K562 (cell line): Measurements from ENCODE around the gene SPAG7. TPM values are rescaled to one million over a fixed set of nuclear protein-coding genes. Genes with fewer than 3 reads are reported as not detected.

Experiments
- ATAC-seq: fragments of 200-7000 bp; cut with Tn5 transposase; 3 replicates; pipeline ENCODE4 v1.9.1; 2020; ENCODE audit warnings: moderate library complexity
- BruUV-seq: library from RNA; stranded (reverse); fragments of 400-500 nt; replicated peaks from 2 replicates; lab custom pipeline; 2021; lab: Mats Ljungman, UMichigan
- CTCF ChIA-PET: fragments of 300-600 bp; formaldehyde crosslinking; extraction: SDS; loops from one replicate; lab custom pipeline; 2021; ENCODE audit warnings: low intra/inter-chr PET ratio; lab: Yijun Ruan, JAX
- POLR2A ChIA-PET: fragments of 300-600, 350-650 bp; sonication (Branson Sonifier 250); formaldehyde crosslinking; extraction: SDS; loops from one replicate; lab custom pipeline; 2021; ENCODE audit warnings: antibody characterized with exemption, inconsistent platforms; lab: Yijun Ruan, JAX
- DNase-seq, 4 experiments: peaks; one replicate each; pipeline versions ENCODE4 v3.0.0 to v3.0.0-alpha.2; 2011 to 2018; ENCODE audit warnings: low spot score in 3 of 4, mixed read lengths in 3 of 4; ENCODE audit errors: extremely low read depth in 1 of 4
- FAIRE-seq: peaks from 2 replicates; lab custom pipeline; 2011; peaks lifted over from hg19 to GRCh38; lab: Jason Lieb, UNC
- H2AFZ ChIP-seq: 2 replicates; pipeline ENCODE4 v1.6.0; 2011; ENCODE audit warnings: low read depth, low read length, control low read depth, inconsistent platforms
- H3K27ac ChIP-seq: fragments of 200-600 bp; 3 replicates; pipeline ENCODE4 v1.8.0; 2011; ENCODE audit warnings: low read depth, mild to moderate bottlenecking, control low read depth, inconsistent platforms, low read length, moderate library complexity, mixed read lengths; ENCODE audit errors: extremely low read depth
- H3K27me3 ChIP-seq, 2 experiments: fragments of 300-600 bp in 1 of 2; 2 replicates in 1 of 2; 3 replicates in 1 of 2; pipeline versions ENCODE4 v1.6.0 to v1.8.0; 2011; ENCODE audit warnings: inconsistent platforms in 2 of 2, low read length in 2 of 2, mild to moderate bottlenecking in 1 of 2, mixed read lengths in 1 of 2, moderate library complexity in 1 of 2; ENCODE audit not compliant: control insufficient read depth in 2 of 2, insufficient read depth in 2 of 2
- H3K36me3 ChIP-seq: fragments of 300-600 bp; 3 replicates; pipeline ENCODE4 v1.8.0; 2011; ENCODE audit warnings: mild to moderate bottlenecking, low read length, inconsistent platforms; ENCODE audit not compliant: control insufficient read depth, insufficient read depth
- H3K4me1 ChIP-seq, 2 experiments: fragments of 200-600 bp in 1 of 2; replicated peaks in 1 of 2; 2 replicates in 1 of 2; 3 replicates in 1 of 2; pipeline versions ENCODE4 v1.5.1 to v1.8.0; 2011; ENCODE audit warnings: inconsistent platforms in 2 of 2, low read length in 2 of 2, mild to moderate bottlenecking in 1 of 2, mixed read lengths in 1 of 2, moderate library complexity in 1 of 2; ENCODE audit not compliant: control insufficient read depth in 2 of 2, insufficient read depth in 2 of 2
- H3K4me2 ChIP-seq: 2 replicates; pipeline ENCODE4 v1.6.1; 2011; ENCODE audit warnings: low read length, control low read depth, inconsistent platforms, mixed read lengths; ENCODE audit not compliant: insufficient read depth
- H3K4me3 ChIP-seq: fragments of 200-600 bp; sonication (generic), shearing (Covaris generic); 2 replicates; pipeline ENCODE4 v1.5.1; 2016; ENCODE audit warnings: control low read depth, inconsistent platforms
- H3K79me2 ChIP-seq: fragments of 200-600 bp; 3 replicates; pipeline ENCODE4 v1.8.0; 2011; ENCODE audit warnings: low read length, inconsistent platforms; ENCODE audit not compliant: control insufficient read depth, insufficient read depth
- H3K9ac ChIP-seq, 2 experiments: 2 replicates each; pipeline versions ENCODE4 v1.6.0 to v1.6.1; 2011; ENCODE audit warnings: low read depth in 2 of 2, low read length in 2 of 2, control low read depth in 1 of 2, inconsistent platforms in 1 of 2, mild to moderate bottlenecking in 1 of 2, mixed read lengths in 1 of 2; ENCODE audit not compliant: insufficient read depth in 1 of 2
- H3K9me1 ChIP-seq: one replicate; pipeline ENCODE4 v1.6.0; 2011; ENCODE audit warnings: inconsistent platforms, mild to moderate bottlenecking, low read length, moderate library complexity; ENCODE audit not compliant: control insufficient read depth, insufficient read depth
- H3K9me3 ChIP-seq: replicated peaks from 2 replicates; pipeline ENCODE4 v1.5.1; 2011; ENCODE audit warnings: low read depth, low read length, inconsistent platforms; ENCODE audit not compliant: control insufficient read depth, insufficient read depth
- H4K20me1 ChIP-seq: replicated peaks from 2 replicates; pipeline ENCODE4 v1.6.1; 2011; ENCODE audit warnings: low read length, inconsistent platforms, mixed read lengths; ENCODE audit not compliant: control insufficient read depth, insufficient read depth
- BCL6 ChIP-seq: fragments of 250-450 bp; sonication (Bioruptor Pico); IDR thresholded peaks from 2 replicates; pipeline ENCODE4 v1.4.0; 2020
- CBX8 ChIP-seq: fragments of 200-600 bp; sonication (generic); IDR thresholded peaks from 2 replicates; pipeline ENCODE4 v1.6.1; 2012; ENCODE audit warnings: borderline replicate concordance, mixed run types, low read depth, mild to moderate bottlenecking, moderate library complexity, mixed read lengths, low read length, control low read depth, inconsistent platforms; ENCODE audit not compliant: poor library complexity, severe bottlenecking; ENCODE audit errors: extremely low read depth
- CREB3 ChIP-seq: fragments of 450-650 bp; conservative IDR thresholded peaks from 2 replicates; pipeline ENCODE4 v1.6.1; 2016; ENCODE audit warnings: missing genetic modification characterization, low read depth, mild to moderate bottlenecking, missing compliant biosample characterization, moderate library complexity
- CTCFL ChIP-seq: IDR thresholded peaks from 2 replicates; pipeline ENCODE4 v1.6.1; 2011; ENCODE audit warnings: borderline replicate concordance, low read depth, mild to moderate bottlenecking, moderate library complexity, low read length; ENCODE audit not compliant: insufficient read depth, poor library complexity, severe bottlenecking
- ELF2 ChIP-seq: fragments of 250-450 bp; sonication (Bioruptor Pico); IDR thresholded peaks from 2 replicates; pipeline ENCODE4 v1.5.0; 2021; ENCODE audit warnings: mild to moderate bottlenecking
- HBP1 ChIP-seq: fragments of 450-650 bp; formaldehyde crosslinking; IDR thresholded peaks from 2 replicates; pipeline ENCODE4 v1.4.0; 2022; ENCODE audit warnings: missing genetic modification characterization
- HDAC8 ChIP-seq: fragments of 450-650 bp; IDR thresholded peaks from 2 replicates; pipeline ENCODE4 v1.6.1; 2016; ENCODE audit warnings: mild to moderate bottlenecking, missing genetic modification characterization, moderate library complexity, missing compliant biosample characterization
- HMBOX1 ChIP-seq: sonication (generic); IDR thresholded peaks from 2 replicates; pipeline ENCODE4 v1.6.1; 2016
- HNRNPL ChIP-seq: fragments of 200-400 bp; formaldehyde crosslinking; IDR thresholded peaks from 2 replicates; pipeline ENCODE4 v1.6.1; 2017; ENCODE audit warnings: low read depth, mild to moderate bottlenecking, low read length
- MAX ChIP-seq: sonication (generic); formaldehyde crosslinking; IDR thresholded peaks from 2 replicates; pipeline ENCODE4 v1.9.0; 2022; ENCODE audit warnings: mild to moderate bottlenecking, missing genetic modification reagents
- NCOA1 ChIP-seq: fragments of 450-650 bp; IDR thresholded peaks from 2 replicates; pipeline ENCODE4 v1.6.1; 2016; ENCODE audit warnings: low read depth
- NFXL1 ChIP-seq: fragments of 450-650 bp; formaldehyde crosslinking; IDR thresholded peaks from 2 replicates; pipeline ENCODE4 v1.4.0; 2021; ENCODE audit warnings: mild to moderate bottlenecking
- TBL1XR1 ChIP-seq, 2 experiments: IDR thresholded peaks; 2 replicates each; pipeline ENCODE4 v1.6.1; 2012; ENCODE audit warnings: improper control_type of control experiment in 2 of 2, low read length in 2 of 2, mild to moderate bottlenecking in 1 of 2
- THRAP3 ChIP-seq: fragments of 450-650 bp; IDR thresholded peaks from 2 replicates; pipeline ENCODE4 v1.6.1; 2016; ENCODE audit warnings: mild to moderate bottlenecking, inconsistent platforms, borderline replicate concordance
- ZNF263 ChIP-seq: sonication (generic); formaldehyde crosslinking; IDR thresholded peaks from 2 replicates; pipeline ENCODE4 v1.8.0; 2022; ENCODE audit warnings: mild to moderate bottlenecking, missing genetic modification reagents, borderline replicate concordance
- in situ Hi-C: fragments of 300-500 bp; cut with MboI; formaldehyde crosslinking; loops from 4 replicates; pipeline ENCODE4 v1.15.0; 2018; ENCODE audit warnings: inconsistent platforms, mixed read lengths
- intact Hi-C: fragments of 100-400 bp; cut with micrococcal nuclease; formaldehyde crosslinking; loops from 2 replicates; pipeline ENCODE4 v1.14.2; 2022
- polyA plus RNA-seq, 8 experiments: library from polyadenylated mRNA; depleted of rRNA in 4 of 8; stranded (reverse) in 5 of 8; unstranded in 3 of 8; fragments of >200 nt; fragmentation: Nextera tagmentation in 2 of 8; fragmentation: Illumina TruSeq in 1 of 8; extraction: Ambion mirVana in 2 of 8; extraction: Trizol in 1 of 8; gene quantifications; 2 replicates each; pipeline versions ENCODE4 v1.2.1 to v1.2.3, GENCODE V29; 2011 to 2014; ENCODE audit warnings: inconsistent platforms in 1 of 8, missing spikeins in 1 of 8
- total RNA-seq, 7 experiments: library from RNA; depleted of rRNA in 6 of 7; stranded (reverse); fragments of >200 nt in 6 of 7; fragmentation: Illumina TruSeq in 2 of 7; extraction: Trizol in 2 of 7; gene quantifications; 2 replicates each; pipeline versions ENCODE4 v1.2.1 to v1.2.3, GENCODE V29; 2011 to 2021; ENCODE audit warnings: low replicate concordance in 1 of 7

SPAG7 gene
- total and polyA plus RNA-seq, 9 of the 15 experiments (the other 6 are each of a cell fraction or from before 2014, with no cell fraction given) = 5.6 to 53.5 (median 36.3) TPM

DNA sequence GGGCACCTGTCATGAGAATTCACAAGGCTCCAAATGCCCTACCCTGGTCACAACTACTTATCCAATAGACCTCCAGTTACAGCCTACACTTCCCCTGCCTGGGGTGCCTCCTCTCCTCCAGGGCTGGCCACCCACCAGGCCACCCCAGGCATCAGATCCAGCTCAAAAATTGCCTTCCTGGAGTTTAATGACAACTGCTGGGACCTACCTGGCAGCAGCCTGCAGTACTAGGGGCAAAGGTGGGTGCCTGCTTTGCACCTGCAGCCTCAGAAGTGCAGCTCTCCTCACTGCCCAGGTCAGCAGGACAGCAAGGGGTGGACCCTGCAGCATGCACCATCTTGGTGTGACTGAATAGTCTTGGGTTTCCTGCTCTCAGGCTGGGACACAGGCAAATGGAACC is 32.0 kb downstream of the SPAG7 start:
- no peak overlapping the region for H2AFZ ChIP-seq
- CTCF ChIA-PET = no interaction called here
- H3K4me2 ChIP-seq = no peak overlapping the region
- intact Hi-C loops = no loop called here
- no peak for ATAC-seq
- TF ChIP-seq ELF2 (CRISPR knock-in tag) = no peak
- TF ChIP-seq HDAC8 = no peak
- TF ChIP-seq TBL1XR1 (IDR thresholded peaks at IDR 0.05; ENCODE audit: low read length in 2 of 2) = no peak
- no peak for TF ChIP-seq THRAP3
- no peak for TF ChIP-seq NCOA1
- no peak for TF ChIP-seq NFXL1 (CRISPR knock-in tag)
- no peak for TF ChIP-seq MAX
- no peak for TF ChIP-seq CBX8
- no peak for TF ChIP-seq BCL6 (CRISPR knock-in tag)
- no peak for TF ChIP-seq HMBOX1
- TF ChIP-seq HBP1 (CRISPR knock-in tag) = no peak
- no peak for TF ChIP-seq CREB3 (tag)
- TF ChIP-seq HNRNPL = no peak
- no peak for TF ChIP-seq CTCFL
- no peak for TF ChIP-seq ZNF263 (CRISPR knock-in tag)
- TF ChIP-seq, all 486 proteins: peak for 0
- Histone ChIP-seq H3K79me2 (peaks cover 22% of the 10 kb centered on the region), H3K9me1 (no peaks in the 10 kb centered on the region), H3K4me1 (peaks cover 10 to 32% of the 10 kb centered on the region in 2 experiments; a peak in 4 of 5 replicates), H3K9me3 (no peaks in the 10 kb centered on the region), H3K27ac (no peak overlapping the region), H4K20me1 (no peaks in the 10 kb centered on the region), H3K4me3 (no peak overlapping the region), H3K36me3 (peaks cover 26% of the 10 kb centered on the region), H3K9ac (no peak overlapping the region), H3K27me3 (no peaks in the 10 kb centered on the region)
- BruUV-seq = no TSS peak
- POLR2A ChIA-PET = interaction anchor here (0.6 to 2.1 kb wide), 3 partner anchors 10 to 52 kb away, joined by 3 to 7 read pairs (median 5); partner anchors contain the start of gene CAMTA2
- no peak for FAIRE-seq
- in situ Hi-C loops = no loop called here
- DNase-seq = no peak
